ENCODE measurements around the gene POLR2I.

DNA sequence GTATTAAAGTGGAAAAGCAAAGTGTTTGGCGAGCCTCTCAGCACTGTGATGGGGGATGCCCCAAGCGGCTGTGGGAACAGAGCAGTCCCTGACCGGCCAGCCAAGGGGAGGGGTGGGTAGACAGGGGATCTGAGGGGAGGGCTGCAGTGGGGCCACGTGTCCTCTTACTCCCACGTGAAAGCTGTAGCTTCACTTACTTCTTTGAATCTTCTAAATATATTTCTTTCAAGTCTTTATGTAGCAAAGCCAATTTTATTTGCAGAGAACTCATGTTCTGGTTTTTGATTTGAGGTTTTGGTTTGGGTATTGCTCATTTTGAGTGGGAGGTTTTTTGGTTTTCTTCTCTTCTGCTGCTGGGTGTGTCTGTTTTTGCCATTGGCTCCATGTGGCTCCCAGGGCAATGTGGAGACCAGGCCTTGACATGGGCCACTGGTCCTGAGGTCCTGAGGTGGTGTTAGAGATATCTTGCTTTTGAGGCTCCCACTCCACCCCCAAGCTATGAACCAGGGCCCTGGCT, 21.5 kb downstream of the POLR2I start:
- TF ChIP-seq POLR2AphosphoS5 (IDR thresholded peaks at IDR 0.05; ENCODE audit: low read depth, low read length) (no peak), POLR2A (IDR thresholded peaks at IDR 0.05; ENCODE audit: low read depth, low read length) (no peak), TAF1 (IDR thresholded peaks at IDR 0.05; ENCODE audit: low read depth, low read length) (no peak)

Measured in GM12891 (cell line).